Cardiac septum (tissue), 1 donor: ENCODE data around the gene C1orf174. TPM values are rescaled to one million over a fixed set of nuclear protein-coding genes. Genes with fewer than 3 reads are reported as not detected.

ENCODE experiments used
- DNase-seq: peaks from one replicate; pipeline ENCODE4 v3.0.0-alpha.2; 2020; ENCODE audit warnings: low spot score
- intact Hi-C: fragments of 100-400 bp; cut with DNase I; formaldehyde crosslinking; loops from one replicate; pipeline ENCODE4 v1.14.0; 2022
- total RNA-seq: library from RNA; stranded (reverse); fragmentation: NEBNext Ultra II Directional; extraction: Animal tissue kit (Norgen Biotek cat#: 25700); gene quantifications from one replicate; pipeline ENCODE4 v1.2.1, GENCODE V29; 2021
- donor health status: DM: no; HTN: no; CAD: no.

The C1orf174 gene
- total RNA-seq, 1 donor from 2014 or later: 11.5 TPM

DNA sequence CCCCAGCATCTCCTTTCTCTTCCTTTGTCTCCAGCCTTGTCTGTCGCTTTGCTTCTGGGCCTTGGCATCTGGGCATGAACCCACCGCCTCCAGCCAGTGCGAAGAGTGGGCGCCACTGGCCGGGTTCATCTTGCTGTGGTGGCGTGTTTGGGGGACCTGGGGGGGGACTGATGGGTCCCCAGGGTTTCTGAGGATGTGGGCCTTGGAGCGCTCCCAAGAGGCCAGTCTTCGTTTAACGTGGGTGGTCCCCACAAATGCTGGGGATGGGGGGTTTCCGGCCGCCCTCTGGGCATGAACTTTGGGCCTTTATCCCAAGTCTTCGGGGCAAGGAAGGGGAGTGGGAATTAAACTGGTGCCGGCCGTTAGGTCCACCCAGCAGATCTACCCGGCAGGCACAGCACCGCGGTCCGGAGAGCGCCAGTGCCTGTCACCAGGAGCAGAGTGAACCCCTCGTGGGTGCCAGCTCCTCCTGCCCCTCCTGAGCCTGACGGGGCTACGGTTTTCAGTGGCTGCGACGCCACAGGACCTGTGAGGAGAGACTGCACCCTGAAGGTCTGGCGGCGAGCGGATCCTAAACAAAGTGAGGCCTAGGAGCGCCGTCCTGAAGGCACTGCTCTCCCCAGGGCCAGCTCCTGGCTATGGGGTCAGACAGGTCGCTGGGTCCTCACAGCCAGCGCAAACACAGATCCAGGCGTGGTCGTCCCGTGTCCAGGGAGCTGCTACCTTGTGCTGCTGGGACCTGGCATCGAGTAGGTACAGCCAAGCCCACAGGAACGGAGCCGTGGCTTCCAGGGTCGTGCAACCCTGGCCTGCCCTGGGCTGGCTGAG, 12.1 kb upstream of the C1orf174 start:
- peak; percentile 72 for DNase-seq
- intact Hi-C loops: loop anchor here (5.0 kb wide), 1 partner anchor 1835 kb away; no protein-coding TSS in a partner anchor

DNA sequence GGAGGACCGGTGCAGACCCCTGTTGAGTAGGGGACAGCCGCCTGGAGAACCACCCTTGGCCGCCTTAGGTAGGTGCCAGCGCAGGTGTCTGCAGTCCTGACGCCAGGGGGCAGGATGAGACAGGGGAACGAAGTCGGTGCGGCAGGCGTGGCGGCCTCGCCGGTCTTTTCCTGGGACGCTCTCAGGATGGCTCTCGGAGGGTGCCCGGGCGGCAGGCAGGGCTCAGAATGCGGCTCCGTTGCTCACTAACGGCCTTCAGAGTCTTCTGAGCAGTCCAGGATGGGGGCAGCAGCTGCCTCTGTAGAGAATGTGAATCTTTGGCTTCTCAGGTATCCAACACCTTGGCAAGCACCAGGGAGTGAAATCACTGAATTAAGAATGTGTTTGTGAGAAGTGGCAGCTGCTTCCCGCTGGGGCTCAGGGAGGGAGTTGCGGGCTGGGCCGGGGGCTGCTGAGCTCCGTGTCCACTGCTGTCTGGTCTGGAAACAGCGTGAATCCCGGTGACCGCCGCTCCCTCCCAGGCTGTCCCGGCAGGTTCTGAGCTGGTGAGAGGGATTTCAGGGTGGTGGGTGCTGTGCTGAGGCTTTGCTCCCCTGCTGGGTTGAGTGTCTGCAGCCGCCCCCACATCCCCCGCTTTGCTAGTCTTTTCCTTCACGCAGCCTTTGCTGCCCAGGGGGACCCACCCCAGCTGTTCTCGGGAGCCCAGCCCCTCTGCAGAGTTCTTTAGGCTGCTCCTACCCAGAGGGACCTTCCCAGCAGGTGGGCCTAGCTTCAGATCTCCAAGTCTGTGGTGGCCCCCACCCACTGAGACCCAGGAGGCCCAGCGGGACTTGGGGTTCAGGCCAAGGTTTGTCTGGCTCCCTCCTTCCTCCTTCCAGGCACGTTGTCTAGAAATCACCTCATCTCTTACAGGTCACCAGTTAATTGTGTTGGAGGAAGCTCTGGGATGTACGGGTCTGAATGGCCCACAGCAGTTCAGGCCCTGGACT, 11.1 kb upstream of the C1orf174 start:
- DNase-seq: peak; percentile 80
- intact Hi-C loops: loop anchor here (5.0 kb wide), 1 partner anchor 1836 kb away; no protein-coding TSS in a partner anchor

DNA sequence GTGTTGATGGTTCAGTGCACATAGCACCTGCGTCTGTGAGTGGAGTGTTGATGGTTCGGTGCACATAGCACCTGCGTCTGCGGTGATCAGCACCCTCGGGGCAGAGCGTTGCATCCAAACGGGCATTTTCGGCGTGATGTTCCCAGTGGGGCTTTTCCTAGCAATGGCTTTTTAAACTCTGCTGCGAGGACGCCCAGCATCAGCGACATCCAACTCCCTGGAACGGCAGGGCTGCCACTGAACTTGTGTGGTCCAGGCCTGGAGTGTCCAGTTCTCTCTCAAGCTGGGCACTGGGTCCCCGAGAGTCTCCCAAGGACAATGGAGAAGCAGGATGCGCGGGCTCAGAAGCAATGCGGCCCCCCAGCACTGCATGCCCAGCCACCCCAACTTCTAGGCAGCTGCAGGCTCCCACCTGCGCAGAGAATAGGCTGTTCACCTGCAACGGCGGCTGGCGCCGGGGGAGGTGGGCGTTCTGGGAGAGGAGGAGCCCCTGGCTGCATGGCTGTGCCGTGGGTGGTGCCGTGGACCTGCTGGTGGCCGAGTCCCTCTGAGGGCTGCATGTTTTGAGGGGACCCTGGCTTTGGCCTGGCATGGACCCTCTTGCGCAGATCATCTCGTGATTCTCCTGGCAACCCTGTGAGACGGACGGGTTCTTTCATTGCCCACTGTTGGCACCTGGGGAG, 10.1 kb upstream of the C1orf174 start:
- peak; percentile 74 for DNase-seq
- intact Hi-C loops: loop anchor here (5.0 kb wide), 1 partner anchor 1837 kb away; no protein-coding TSS in a partner anchor

DNA sequence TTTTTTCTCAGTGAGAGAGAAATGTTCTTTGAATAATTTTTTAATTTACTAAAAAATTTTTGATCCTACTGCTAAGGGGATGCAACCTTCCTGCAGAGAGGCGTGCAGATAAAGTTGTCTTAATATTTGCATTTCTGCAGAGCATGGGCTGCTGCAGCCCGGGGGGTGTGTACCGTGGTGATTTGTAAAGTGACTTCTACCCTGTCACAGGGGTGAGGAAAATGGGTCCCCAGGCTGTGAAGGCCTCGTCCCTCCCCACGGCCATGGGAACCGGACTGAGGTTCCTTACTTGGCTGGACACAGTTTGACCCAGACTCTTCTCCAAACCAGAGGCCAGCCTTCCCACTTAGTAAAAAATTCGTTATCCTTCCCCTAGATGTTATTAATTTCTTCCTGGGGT, 9.5 kb upstream of the C1orf174 start:
- peak; percentile 43 for DNase-seq
- intact Hi-C loops: loop anchor here (5.0 kb wide), 1 partner anchor 1838 kb away; no protein-coding TSS in a partner anchor

DNA sequence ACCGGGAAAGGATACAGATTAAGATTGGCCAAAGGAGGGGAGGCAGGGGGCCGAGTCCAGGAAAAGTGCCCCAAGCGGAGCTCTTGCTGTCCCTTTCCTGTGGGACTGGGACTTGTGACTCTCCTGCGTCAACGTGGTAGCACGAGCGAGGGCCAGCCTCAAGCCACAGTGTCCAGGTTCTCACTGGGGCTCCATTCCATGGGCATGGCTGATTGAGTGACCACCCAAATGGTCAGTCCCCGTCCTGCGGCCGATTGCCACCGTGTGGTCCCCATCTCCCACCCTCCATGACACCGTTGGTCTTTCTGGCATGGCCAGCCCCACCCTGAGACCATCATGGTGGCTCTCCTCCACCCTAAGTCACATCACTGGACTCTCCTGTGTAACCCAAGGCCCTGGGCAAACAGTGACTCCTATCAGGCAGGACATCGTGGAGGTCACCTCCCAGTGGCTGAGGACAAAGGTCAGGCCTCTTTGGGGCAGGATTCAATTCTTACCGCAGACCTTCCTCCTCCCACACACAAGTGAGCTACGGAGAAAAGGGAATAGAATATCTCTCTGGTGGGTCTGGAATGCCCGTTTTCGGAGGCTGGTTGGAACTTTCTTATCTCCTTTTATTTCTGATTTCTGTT, 8.9 kb upstream of the C1orf174 start:
- intact Hi-C loops: no loop called here
- peak; percentile 36 for DNase-seq

DNA sequence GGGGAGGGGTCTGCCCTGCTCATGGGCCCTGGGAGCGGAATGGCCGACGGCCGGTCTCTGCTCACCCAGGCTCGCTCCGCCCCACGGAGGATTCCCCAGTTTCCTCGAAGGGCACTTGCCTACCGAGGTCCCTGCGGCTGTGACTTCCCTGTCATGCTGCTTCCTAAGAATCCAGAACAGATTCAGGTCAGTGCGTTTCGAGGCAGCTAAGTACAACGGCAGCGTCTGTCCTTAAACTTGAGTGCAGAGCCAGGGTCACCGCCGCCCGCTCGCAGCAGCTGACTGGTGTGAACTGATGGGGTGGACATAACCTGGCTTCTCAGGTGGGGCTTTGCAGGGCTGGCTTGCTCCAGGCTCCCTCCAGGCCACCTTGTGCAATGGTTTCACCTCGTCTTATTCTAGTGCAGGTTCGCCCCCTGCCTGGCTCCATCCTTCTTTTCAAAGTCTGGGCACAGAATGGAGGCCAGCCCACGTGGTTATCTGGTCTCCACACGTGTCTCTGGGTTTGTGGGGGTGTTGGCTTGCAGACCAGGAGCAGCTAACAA, 7.6 kb upstream of the C1orf174 start:
- intact Hi-C loops: no loop called here
- peak; percentile 72 for DNase-seq

DNA sequence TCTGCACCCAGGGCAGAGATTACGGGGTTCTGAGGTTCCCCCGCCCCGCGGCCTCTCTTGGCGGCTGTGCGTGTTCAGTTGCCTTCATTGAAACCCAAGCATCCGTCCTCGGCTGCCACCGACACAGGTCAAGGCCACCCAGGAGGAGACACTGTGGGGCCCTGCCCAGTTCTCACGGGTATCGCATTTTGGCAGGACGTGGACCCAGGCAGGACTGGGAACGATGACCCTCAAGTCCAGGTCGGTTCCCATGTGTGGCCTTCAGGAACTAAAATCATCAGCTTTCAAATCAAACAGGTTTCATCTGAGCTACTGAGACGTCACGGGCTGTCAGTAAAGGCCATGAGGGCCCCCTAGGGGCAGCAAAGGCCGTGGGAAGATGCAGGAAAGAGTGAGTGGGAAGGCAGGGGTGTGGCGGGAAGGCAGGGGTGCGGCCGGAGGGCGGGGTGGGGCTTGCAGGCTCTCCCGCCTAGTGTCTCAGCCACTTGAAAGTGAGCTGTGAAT, 7.0 kb upstream of the C1orf174 start:
- peak; percentile 47 for DNase-seq

DNA sequence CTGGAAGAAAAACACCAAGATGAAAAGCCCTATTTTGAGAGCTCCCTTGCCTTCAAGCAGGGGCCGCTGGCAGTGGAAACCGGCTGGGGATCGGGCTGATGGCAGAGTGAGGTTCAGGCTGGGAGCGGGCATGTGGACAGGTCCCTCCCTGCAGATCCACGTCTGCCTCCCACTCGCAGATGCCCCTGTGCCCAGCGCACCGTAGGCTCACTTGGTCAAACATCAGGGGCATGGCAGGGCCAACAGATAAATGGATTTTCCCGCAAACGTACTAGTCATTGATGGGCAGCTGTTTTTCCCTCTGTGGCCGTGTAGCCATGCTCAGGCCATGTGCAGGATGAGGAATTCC, 6.6 kb upstream of the C1orf174 start:
- no peak for DNase-seq
- intact Hi-C loops: no loop called here

More for the DNA sequence above, 7.0 kb upstream of the C1orf174 start:
- intact Hi-C loops: no loop called here

DNA sequence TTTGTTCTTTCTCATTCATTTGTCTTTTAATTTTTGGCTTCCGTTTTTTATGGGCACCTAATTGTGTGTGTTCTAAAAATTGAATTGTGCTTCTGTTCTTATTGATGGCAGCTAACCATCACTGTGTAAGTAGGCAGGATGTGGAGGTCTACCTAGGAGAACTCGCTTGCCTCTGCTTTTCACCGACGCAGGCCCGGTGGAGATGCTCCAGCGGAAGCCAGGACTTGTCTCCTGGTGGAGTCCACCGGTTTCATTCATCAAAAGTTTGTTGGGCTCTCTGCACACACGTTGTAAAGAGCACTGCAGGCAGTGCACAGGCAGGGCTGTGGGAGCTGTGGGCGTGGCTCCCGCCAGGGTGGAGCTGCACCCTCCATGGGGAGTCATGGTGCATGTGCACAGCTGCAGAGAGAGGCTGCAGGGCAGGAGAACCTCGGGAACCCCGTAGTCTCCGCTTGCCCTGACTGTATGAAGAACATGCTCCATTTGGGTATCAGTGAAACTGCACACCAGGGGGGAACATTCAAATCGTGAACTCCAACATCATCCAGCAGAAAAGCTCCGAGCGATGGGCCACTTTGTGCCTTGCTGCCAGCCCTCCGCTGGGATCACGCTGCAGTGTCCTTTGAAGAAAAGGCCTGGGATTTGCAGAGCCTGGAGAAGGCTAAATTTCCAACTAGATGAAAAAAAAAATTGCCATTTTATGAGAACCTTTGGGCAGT, 6.0 kb upstream of the C1orf174 start:
- peak; percentile 53 for DNase-seq
- intact Hi-C loops: no loop called here

DNA sequence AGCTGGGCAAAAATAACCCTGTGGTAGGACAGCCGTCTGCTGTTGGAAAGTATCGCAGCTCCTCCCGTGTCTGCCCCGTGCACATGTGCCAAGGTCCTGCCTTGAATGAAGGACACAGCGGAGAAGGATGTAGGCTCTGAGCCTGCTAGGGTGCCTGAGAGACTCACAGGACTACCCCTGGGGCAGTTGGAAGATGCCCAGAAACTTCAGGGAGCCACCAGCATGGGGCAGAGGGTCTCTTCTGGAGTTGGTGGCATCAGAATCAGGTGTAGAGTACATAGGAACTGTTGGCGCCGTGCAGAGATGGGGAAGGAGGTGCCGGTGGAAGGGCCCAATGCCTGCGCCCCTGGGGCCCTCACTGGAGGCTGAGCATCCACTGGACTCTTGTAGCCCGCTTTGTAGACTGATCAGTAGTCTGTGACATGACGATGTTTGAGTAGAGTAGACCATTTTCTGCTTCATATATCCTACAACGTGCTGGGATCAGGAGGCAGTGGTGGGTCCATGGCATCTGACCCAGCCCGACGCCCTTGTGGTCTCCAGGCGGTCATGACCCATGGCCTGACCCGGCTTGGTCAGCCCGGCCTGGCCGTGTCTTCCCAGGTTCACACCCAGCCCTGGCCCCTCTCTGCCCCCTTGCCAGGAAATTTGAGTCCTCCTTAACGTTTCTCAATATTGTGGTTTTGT, 5.3 kb upstream of the C1orf174 start:
- peak; percentile 69 for DNase-seq
- intact Hi-C loops: no loop called here

DNA sequence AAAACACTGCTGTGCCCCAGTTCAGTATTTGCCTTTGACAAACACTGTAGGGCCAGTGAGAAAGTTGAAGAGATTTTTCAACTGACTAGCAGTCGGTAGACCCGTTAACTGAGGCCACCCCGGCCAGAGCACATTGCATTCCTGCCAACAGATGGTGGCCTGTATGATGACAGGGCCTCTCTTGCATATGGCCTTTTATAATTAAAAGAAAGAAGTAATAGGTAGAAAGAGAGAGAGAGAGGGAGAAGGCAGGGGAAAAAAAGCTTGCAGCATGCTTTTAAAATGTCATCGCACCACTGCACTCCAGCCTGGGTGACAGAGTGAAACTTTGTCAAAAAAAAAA, 4.7 kb upstream of the C1orf174 start:
- DNase-seq: no peak
- intact Hi-C loops: no loop called here

DNA sequence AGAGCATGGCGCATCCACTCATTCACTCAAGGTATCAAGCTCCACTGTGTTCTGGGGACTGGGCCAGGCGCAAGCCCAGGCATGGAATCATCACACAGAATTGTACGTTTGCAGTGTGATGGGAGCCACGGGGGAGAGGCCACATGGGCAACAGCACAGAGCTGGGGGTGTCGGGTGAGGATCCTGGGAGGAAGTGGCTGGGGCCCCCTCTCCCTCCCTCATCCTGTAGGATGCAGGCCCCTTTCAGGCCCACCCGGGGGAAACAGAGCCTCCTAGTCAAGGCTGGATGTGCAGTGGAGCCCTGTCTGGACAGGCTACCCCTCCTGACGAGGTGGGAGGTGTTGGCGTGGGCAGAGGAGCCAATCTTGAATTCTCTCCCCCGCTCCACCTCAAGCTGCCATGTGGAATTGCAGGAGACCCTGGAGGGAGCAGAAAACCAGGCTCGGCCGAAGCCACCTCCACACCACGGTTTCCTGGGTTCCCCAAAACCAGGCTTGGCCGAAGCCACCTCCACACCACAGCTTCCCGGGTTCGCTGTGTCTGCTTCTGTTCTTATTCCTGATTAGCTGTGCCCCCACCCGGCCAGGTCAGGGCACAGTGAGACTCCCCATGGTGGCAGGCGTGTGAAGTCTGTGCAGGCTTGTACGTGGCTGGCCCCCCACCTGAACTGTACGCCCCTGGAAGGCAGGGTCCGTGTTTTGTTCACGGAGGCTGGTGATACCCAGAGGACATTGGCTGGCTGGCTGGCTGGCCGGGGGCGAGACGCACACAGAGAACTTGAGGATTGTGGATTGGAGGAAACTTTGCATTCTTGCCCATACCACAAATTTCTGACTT, 4.2 kb upstream of the C1orf174 start:
- peak; percentile 53 for DNase-seq
- intact Hi-C loops: no loop called here

DNA sequence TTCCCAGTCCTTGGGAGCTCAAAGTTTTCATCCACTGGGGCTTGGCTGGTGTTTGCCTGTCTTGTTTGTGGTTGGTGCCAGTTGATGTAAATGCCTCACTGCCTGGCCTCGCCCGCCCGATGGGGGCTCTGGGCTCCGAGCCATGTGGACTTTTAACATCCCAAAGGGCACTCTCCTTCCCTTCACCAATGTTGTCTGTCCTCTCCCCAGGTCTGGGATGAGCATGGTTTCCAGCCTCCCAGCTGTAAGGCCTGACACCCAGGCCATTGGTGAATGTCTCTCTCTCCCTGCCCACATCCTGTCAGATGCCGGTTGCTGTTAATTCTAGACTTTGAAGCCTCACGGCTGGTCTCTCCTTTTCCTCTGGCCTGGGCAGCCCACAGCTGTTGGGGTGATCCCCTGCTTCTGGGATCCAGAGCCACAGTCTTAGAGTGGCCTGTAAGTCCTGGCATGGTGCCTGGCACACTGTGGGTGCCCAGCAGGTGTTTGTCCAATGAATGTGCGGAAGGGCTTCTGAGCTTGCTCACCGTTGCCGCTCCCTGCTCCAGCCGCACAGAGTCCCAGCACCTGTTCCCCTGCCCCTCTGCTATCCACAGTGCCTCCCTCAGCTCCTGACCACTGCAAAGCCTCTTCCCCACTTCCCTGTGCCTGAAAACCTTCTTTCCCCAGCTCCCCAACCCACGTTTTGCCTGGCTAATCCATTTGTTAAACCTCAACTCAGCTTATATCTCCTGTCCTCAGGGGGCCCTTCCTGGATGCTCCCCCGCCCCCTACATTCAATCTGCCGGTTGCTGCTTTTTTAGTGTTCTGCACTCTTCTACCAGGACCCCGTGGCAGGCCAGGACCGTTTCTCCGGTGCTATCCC, 3.3 kb upstream of the C1orf174 start:
- intact Hi-C loops: no loop called here
- DNase-seq: peak; percentile 69

DNA sequence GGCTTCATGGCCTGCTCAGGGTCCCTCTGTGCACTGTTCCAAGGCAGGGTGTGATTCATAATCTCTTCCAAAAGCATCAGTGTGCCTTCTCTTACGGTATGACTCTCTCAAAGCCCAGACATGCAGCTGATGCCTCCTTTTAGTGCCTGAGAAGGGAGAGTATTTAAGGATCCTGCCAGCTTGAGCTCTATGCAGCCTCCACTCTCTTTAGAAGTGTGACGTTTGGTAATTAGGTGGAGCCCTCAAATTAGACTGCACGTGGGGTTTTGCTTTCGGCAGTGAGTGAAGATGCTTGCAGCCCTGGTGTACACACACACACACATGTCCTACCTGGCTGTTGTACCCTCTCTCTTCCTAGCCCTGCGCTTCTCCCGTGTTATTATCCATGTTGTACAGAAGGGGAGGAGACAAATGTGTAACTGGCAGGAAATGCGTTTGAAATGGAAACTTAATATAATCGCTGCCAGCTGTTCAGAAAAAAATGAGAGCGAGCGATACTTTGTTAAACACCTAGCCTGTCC, 2.6 kb upstream of the C1orf174 start:
- DNase-seq: peak; percentile 44
- intact Hi-C loops: no loop called here

DNA sequence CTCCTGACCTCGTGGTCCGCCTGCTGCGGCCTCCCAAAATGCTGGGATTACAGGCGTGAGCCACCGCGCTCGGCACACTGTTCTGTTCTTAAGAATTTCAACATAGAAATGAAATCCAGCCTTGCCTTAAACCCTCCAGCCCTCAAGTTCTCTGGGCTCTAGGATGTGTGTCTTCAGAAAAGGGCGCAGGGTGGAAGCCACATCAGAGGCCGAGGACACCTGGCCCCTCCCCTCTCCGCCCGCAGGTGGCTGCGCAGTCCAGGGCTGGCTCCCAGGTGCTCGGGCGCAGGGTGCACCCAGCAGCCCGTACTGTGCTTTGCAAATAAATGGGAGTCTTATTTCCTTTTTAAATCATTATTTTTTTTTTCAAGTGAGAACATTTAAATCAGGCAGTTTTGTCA, 2.0 kb upstream of the C1orf174 start:
- intact Hi-C loops: no loop called here
- DNase-seq: peak; percentile 71
